Activated CD4-positive, alpha-beta T cell treated with anti-CD3 and anti-CD28 coated beads for 4 hours (primary cell): ENCODE data around the gene HOXD3.

Experiments
- DNase-seq, 2 donors: peaks; one replicate each; pipeline ENCODE4 v3.0.0-alpha.2; 2020

HOXD3 gene

GRCh38 chr2:176122052-176122682 is 34.9 kb upstream of the HOXD3 start:
- DNase-seq: no peak

- DNase-seq: no peak
Observed at GRCh38 chr2:176122683-176123410, 34.3 kb upstream of the HOXD3 start, which contains the start of gene HOXD9. Gene HOXD9 (plus strand): TSS chr2:176122719. CDS start chr2:176122769, 50 bp downstream.

- DNase-seq: no peak
Observed at GRCh38 chr2:176123411-176124109, 33.5 kb upstream of the HOXD3 start.

- DNase-seq: no peak
Observed at GRCh38 chr2:176124110-176124946, 32.8 kb upstream of the HOXD3 start.

GRCh38 chr2:176124947-176125771 is 31.9 kb upstream of the HOXD3 start:
- DNase-seq: no peak

GRCh38 chr2:176125772-176126054 is 31.4 kb upstream of the HOXD3 start:
- no peak for DNase-seq

GRCh38 chr2:176126929-176127773 is 30.0 kb upstream of the HOXD3 start:
- DNase-seq: peak; percentile 68 to 74

GRCh38 chr2:176127774-176128072 is 29.4 kb upstream of the HOXD3 start:
- no peak for DNase-seq

- no peak for DNase-seq
Observed at GRCh38 chr2:176128172-176128981, 28.7 kb upstream of the HOXD3 start.

GRCh38 chr2:176128982-176129796 is 27.9 kb upstream of the HOXD3 start, which contains the start of gene HOXD8:
Gene HOXD8 (plus strand): TSS chr2:176129705. CDS start chr2:176130367, 662 bp downstream.
- DNase-seq: no peak

GRCh38 chr2:176129813-176130146 is 27.3 kb upstream of the HOXD3 start:
- DNase-seq: no peak

GRCh38 chr2:176130147-176130956 is 26.8 kb upstream of the HOXD3 start:
- peak in 1 of 2 donors; percentile 14 for DNase-seq

GRCh38 chr2:176130957-176131847 is 25.9 kb upstream of the HOXD3 start:
- DNase-seq: no peak

- no peak for DNase-seq
Observed at GRCh38 chr2:176131848-176132158, 25.3 kb upstream of the HOXD3 start.

- no peak for DNase-seq
Observed at GRCh38 chr2:176132205-176133171, 24.6 kb upstream of the HOXD3 start.

GRCh38 chr2:176133389-176133788 is 23.7 kb upstream of the HOXD3 start:
- DNase-seq: no peak

- DNase-seq: no peak
Observed at GRCh38 chr2:176134035-176134434, 23.1 kb upstream of the HOXD3 start.
